Activated naive CD4-positive, alpha-beta T cell treated with anti-CD3 and anti-CD28 coated beads, Interleukin-2, amount 50 U/mL, for 16 hours (primary cell): ENCODE data around the gene ACTL8.

Source experiments
- DNase-seq: peaks from one replicate; pipeline ENCODE4 v3.0.0-alpha.2; 2020

Gene ACTL8

GRCh38 chr1:17849216-17849615 lies 94.1 kb downstream of the ACTL8 start:
- DNase-seq = no peak

DNA sequence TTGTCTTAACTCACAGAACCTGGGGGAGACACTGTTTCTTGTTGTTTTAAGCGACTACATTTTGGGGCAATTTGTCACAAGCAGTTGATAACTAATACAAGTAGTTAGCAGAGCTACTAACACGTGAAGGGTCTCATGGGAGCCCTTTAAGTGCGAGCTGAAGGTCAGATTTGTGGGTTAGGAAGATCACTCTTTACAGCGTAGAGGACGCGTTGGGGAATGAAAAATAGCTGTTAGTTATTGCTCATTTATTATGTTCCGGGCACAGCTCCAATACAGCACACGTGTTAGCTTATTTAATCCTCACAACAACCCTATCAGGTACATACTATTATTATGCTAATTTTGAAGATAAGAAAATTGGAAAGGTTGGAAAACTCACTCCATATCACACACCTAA lies 95.9 kb downstream of the ACTL8 start:
- no peak for DNase-seq

GRCh38 chr1:17852383-17852782 lies 97.2 kb downstream of the ACTL8 start:
- no peak for DNase-seq

- no peak for DNase-seq
Observed at GRCh38 chr1:17853241-17853935, 98.3 kb downstream of the ACTL8 start.

GRCh38 chr1:17856496-17857108 lies 101.5 kb downstream of the ACTL8 start:
- no peak for DNase-seq

- DNase-seq = no peak
Observed at GRCh38 chr1:17857109-17857499, 102.0 kb downstream of the ACTL8 start.

DNA sequence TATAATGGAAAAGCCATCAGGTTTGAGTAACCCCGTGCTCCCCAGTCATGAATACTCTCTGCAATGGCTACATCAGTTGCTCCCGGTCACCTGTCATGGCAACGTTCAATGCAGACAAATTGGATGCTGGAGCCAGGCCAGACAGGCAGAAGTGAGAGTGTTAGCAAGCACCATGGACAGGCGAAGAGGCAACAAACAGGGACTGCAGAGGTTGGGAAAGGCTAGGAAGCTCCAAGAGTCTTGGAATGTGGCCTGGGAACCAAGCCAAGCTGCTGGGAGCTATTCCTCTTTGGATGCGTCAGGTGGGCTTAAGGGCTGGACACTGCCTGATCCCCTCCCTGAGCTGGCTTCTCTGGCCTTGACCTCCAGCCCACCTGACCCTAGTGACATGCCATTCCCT lies 102.9 kb downstream of the ACTL8 start:
- DNase-seq = no peak

DNA sequence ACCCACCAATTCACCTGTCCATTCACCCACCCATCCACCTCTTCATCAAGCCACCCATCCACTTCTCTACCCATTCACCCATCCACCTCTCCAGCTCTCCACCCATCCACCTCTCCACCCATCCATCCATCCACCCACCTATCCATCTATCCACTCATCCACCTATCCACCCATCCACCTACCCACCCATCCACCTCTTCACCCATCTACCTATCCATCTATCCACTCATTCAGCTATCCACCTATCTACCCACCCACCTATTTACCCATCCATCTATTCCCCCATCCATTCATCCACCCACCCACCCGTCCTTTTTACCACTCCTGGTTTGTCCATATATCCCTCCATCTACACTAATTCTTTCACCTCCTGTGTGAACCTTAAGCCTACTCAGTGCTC lies 105.7 kb downstream of the ACTL8 start:
- no peak for DNase-seq

DNA sequence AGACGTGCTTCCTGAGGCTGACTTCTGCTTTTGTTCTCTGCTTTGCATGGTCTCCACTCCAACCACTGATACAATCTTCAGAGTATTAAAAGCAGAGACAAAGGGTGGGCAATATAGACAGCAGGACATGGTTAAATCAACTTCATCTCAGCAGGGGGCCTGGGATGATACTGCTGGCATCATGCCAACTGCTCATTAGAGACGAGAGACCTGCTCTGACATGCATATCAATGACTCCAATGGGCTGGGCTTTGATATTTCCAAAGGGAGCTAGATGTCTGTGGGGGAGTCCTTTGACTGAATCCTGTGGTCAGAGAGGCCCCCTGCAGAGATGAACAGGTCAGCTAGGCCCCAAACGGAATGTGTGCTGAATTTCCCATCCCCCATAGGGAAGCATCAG lies 106.6 kb downstream of the ACTL8 start:
- no peak for DNase-seq

DNA sequence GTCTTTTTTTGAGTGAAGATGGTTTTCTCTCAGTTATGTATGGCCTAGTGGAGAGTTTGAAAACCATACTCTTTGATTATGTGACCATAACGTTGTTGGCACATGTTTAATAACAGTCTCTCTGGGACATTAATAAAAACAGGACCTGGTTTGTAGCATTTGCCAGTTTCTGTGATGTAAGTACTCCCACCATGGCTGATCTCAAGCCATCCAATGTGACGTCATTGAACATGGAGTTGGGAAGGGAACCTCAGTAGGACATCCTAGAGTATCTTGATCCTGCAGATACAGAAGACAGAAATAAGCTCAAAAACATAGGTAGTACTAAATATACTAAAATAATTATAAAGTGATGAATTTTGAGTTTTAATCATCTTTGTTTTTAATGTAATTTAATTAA lies 107.0 kb downstream of the ACTL8 start:
- DNase-seq = no peak

- DNase-seq = no peak
Observed at GRCh38 chr1:17865912-17866739, 111.0 kb downstream of the ACTL8 start.

GRCh38 chr1:17866740-17867029 lies 111.6 kb downstream of the ACTL8 start:
- no peak for DNase-seq

DNA sequence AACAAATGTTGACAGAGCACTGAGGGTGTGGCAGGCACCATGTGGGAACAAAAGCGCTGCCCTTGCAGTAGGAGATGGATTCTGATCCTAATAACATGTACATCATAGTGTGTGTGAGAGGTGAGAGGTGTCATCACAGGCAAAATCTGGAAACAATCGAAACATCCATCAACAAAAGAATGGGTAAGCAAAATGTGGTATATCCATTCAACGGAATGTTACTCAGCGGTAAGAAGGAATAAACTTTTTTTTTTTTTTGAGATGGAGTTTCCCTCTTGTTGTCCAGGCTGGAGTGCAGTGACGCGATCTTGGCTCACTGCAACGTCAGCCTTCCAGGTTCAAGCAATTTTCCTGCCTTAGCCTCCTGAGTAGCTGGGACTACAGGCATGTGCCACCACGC lies 112.3 kb downstream of the ACTL8 start:
- DNase-seq = no peak

DNA sequence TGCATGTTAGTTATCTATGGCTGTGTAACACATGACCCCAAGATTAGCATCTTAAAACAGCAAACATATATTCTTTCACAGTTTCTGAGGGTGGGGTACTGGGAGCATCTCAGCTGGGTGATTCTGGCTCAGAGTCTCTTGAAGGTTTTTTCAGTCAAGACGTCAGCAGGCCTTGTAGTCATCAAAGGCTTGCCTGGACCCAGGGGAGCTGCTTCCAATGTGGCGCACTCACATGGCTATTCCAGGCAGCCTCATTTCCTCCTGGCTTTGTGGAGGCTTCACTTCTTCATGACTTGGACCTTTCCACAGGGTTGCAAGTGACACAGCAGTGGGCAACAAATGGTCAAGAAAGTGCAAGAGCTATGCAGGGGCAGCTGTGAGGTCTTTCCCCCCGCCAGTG lies 114.7 kb downstream of the ACTL8 start:
- DNase-seq = no peak

- no peak for DNase-seq
Observed at GRCh38 chr1:17870679-17871078, 115.5 kb downstream of the ACTL8 start.

- DNase-seq = no peak
Observed at GRCh38 chr1:17873007-17873675, 118.0 kb downstream of the ACTL8 start.

GRCh38 chr1:17874231-17874630 lies 119.1 kb downstream of the ACTL8 start:
- DNase-seq = no peak

GRCh38 chr1:17874710-17875109 lies 119.6 kb downstream of the ACTL8 start:
- DNase-seq = no peak

- no peak for DNase-seq
Observed at GRCh38 chr1:17875171-17875881, 120.2 kb downstream of the ACTL8 start.

DNA sequence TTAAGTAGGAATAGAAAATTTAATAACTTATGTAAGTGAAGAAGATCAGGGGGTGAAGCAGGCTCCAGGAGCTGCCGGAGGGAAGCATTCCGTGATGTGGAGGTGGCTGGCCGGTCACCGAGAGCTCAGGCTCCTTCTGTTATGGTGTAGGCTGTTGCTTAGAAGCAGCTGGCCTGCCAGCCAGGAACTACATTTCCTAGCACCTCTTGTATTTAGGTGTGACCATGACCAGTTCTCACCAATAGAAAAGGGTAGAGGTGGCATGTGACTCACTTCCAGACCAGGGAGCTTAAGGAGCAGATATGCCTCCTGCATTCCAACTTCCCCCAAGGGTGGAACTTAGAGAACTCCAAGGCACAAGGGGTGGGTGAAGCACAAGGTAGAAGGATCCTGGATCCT lies 120.7 kb downstream of the ACTL8 start:
- DNase-seq = no peak
